HepG2 (cell line): Measurements from ENCODE around the gene KIF6. TPM values are rescaled to one million over a fixed set of nuclear protein-coding genes. Genes with fewer than 3 reads are reported as not detected.

Experiments
- ATAC-seq: fragments of 200-7000 bp; cut with Tn5 transposase; 3 replicates; pipeline ENCODE4 v1.9.1; 2020; ENCODE audit warnings: mild to moderate bottlenecking, moderate library complexity
- BruUV-seq: library from RNA; stranded (reverse); fragments of 400-500 nt; replicated peaks from 2 replicates; lab custom pipeline; 2021; lab: Mats Ljungman, UMichigan
- CTCF ChIA-PET: fragments of 300-600 bp; formaldehyde crosslinking; extraction: SDS; loops from one replicate; lab custom pipeline; 2021; ENCODE audit warnings: low total read pairs, inconsistent platforms, low intra/inter-chr PET ratio; lab: Yijun Ruan, JAX
- POLR2A ChIA-PET: fragments of 350-600 bp; sonication (Branson Sonifier 250); formaldehyde crosslinking; loops from one replicate; lab custom pipeline; 2020; ENCODE audit warnings: antibody characterized with exemption, inconsistent platforms; lab: Yijun Ruan, JAX
- DNase-seq: peaks from one replicate; pipeline ENCODE4 v3.0.0-alpha.2; 2015; ENCODE audit warnings: low spot score
- FAIRE-seq: peaks from 3 replicates; lab custom pipeline; 2011; peaks lifted over from hg19 to GRCh38; lab: Jason Lieb, UNC
- H2AFZ ChIP-seq: one replicate; pipeline ENCODE4 v1.6.1; 2011; ENCODE audit warnings: low read length, inconsistent platforms
- H3K27ac ChIP-seq: fragments of 300-600 bp; 3 replicates; pipeline ENCODE4 v1.8.0; 2011; ENCODE audit warnings: mixed run types, mild to moderate bottlenecking, mixed read lengths, low read length, inconsistent platforms; ENCODE audit not compliant: insufficient read depth; ENCODE audit errors: extremely low read length
- H3K27me3 ChIP-seq, 2 experiments: fragments of 200-600 bp in 1 of 2; 2 replicates in 1 of 2; 3 replicates in 1 of 2; pipeline versions ENCODE4 v1.6.0 to v1.8.0; 2011; ENCODE audit warnings: low read length in 2 of 2, mild to moderate bottlenecking in 2 of 2, moderate library complexity in 2 of 2, inconsistent platforms in 1 of 2; ENCODE audit not compliant: insufficient read depth in 2 of 2, control insufficient read depth in 1 of 2
- H3K36me3 ChIP-seq, 2 experiments: fragments of 200-600 bp in 1 of 2; replicated peaks in 1 of 2; 2 replicates in 1 of 2; 3 replicates in 1 of 2; pipeline versions ENCODE4 v1.5.1 to v1.8.0; 2011; ENCODE audit warnings: low read length in 2 of 2, inconsistent platforms in 1 of 2; ENCODE audit not compliant: insufficient read depth in 2 of 2, control insufficient read depth in 1 of 2
- H3K4me1 ChIP-seq: 2 replicates; pipeline ENCODE4 v1.5.1; 2012; ENCODE audit warnings: low read length, inconsistent platforms; ENCODE audit not compliant: insufficient read depth
- H3K4me2 ChIP-seq: 2 replicates; pipeline ENCODE4 v1.6.0; 2011; ENCODE audit warnings: low read depth, low read length, inconsistent platforms
- H3K4me3 ChIP-seq, 3 experiments: fragments of 200-600 bp in 1 of 3; sonication (generic), shearing (Covaris generic) in 1 of 3; replicated peaks in 1 of 3; 2 replicates each; pipeline ENCODE4 v1.5.1; 2011 to 2016; ENCODE audit warnings: low read length in 3 of 3, inconsistent platforms in 2 of 3, low read depth in 2 of 3, mild to moderate bottlenecking in 2 of 3, control low read depth in 1 of 3, mixed read lengths in 1 of 3; ENCODE audit not compliant: insufficient read depth in 1 of 3
- H3K79me2 ChIP-seq: one replicate; pipeline ENCODE4 v1.6.1; 2011; ENCODE audit warnings: low read length, inconsistent platforms; ENCODE audit not compliant: insufficient read depth
- H3K9ac ChIP-seq: 2 replicates; pipeline ENCODE4 v1.6.0; 2011; ENCODE audit warnings: mild to moderate bottlenecking, low read depth, low read length, inconsistent platforms; ENCODE audit not compliant: insufficient read depth
- H3K9me3 ChIP-seq: 2 replicates; pipeline ENCODE4 v1.5.1; 2012; ENCODE audit warnings: mild to moderate bottlenecking, low read length
- H4K20me1 ChIP-seq: 2 replicates; pipeline ENCODE4 v1.6.0; 2011; ENCODE audit warnings: inconsistent platforms, mild to moderate bottlenecking, low read length, moderate library complexity; ENCODE audit not compliant: insufficient read depth
- NKX3-1 ChIP-seq: sonication (generic); formaldehyde crosslinking; IDR thresholded peaks from 2 replicates; pipeline ENCODE4 v1.5.0; 2020; ENCODE audit warnings: missing genetic modification reagents
- ZBTB7A ChIP-seq: sonication (generic); formaldehyde crosslinking; IDR thresholded peaks from 2 replicates; pipeline ENCODE4 v1.8.0; 2022; ENCODE audit warnings: mild to moderate bottlenecking, missing genetic modification reagents
- ZFP41 ChIP-seq: sonication (generic); formaldehyde crosslinking; IDR thresholded peaks from 2 replicates; pipeline ENCODE4 v1.4.0; 2020; ENCODE audit warnings: mild to moderate bottlenecking, missing genetic modification reagents, borderline replicate concordance
- ZNF225 ChIP-seq: sonication (generic); formaldehyde crosslinking; IDR thresholded peaks from 2 replicates; pipeline ENCODE4 v1.4.0; 2020; ENCODE audit warnings: mild to moderate bottlenecking, missing genetic modification reagents
- ZNF260 ChIP-seq: sonication (generic); formaldehyde crosslinking; IDR thresholded peaks from 2 replicates; pipeline ENCODE4 v1.4.0; 2020; ENCODE audit warnings: missing genetic modification reagents, low read depth, mild to moderate bottlenecking, borderline replicate concordance
- ZNF564 ChIP-seq: sonication (generic); formaldehyde crosslinking; IDR thresholded peaks from 2 replicates; pipeline ENCODE4 v1.8.1; 2023; ENCODE audit warnings: mild to moderate bottlenecking, missing genetic modification reagents
- whole genome bisulfite sequencing: methylation state at CpG from one replicate; pipeline ENCODE4 v1.1.6; 2017; ENCODE audit warnings: low lambda C conversion rate; 5-methylcytosine and 5-hydroxymethylcytosine counted together
- in situ Hi-C: cut with HindIII; loops from 2 replicates; pipeline ENCODE4 v1.10.0; 2017; ENCODE audit warnings: low pct_unique_long_range_greater_than_20kb; ENCODE audit not compliant: extremely low pct_ligation_motif_present
- intact Hi-C: fragments of 100-400 bp; cut with micrococcal nuclease; formaldehyde crosslinking; loops from one replicate; pipeline ENCODE4 v1.10.0; 2022; ENCODE audit not compliant: unreplicated experiment
- polyA plus RNA-seq, 8 experiments: library from polyadenylated mRNA; depleted of rRNA in 3 of 8; stranded (reverse) in 7 of 8; unstranded in 1 of 8; fragments of >200 nt; fragmentation: Illumina TruSeq in 4 of 8; extraction: Trizol in 4 of 8; gene quantifications; 2 replicates each; pipeline versions ENCODE4 v1.2.1 to v1.2.3, GENCODE V29; 2011 to 2016; ENCODE audit warnings: low read depth in 4 of 8, missing spikeins in 1 of 8, mixed read lengths in 1 of 8; ENCODE audit not compliant: insufficient read depth in 1 of 8
- total RNA-seq, 5 experiments: library from RNA; depleted of rRNA; stranded (reverse); fragments of >200 nt; fragmentation: Illumina TruSeq; extraction: Trizol; gene quantifications; 2 replicates each; pipeline ENCODE4 v1.2.3, GENCODE V29; 2016; ENCODE audit warnings: low read depth in 1 of 5
- TF ChIP-seq, protein P1 (sequence below): IDR thresholded peaks from 2 replicates; pipeline ENCODE4 v1.6.1; 2016; ENCODE audit warnings: low read depth, borderline replicate concordance
- TF ChIP-seq, protein P2 (sequence below): sonication (generic); formaldehyde crosslinking; IDR thresholded peaks from 2 replicates; pipeline ENCODE4 v1.5.1; 2020; ENCODE audit warnings: missing genetic modification reagents, mild to moderate bottlenecking, borderline replicate concordance
- TF ChIP-seq, protein P3 (sequence below): sonication (generic); formaldehyde crosslinking; IDR thresholded peaks from 2 replicates; pipeline ENCODE4 v1.4.0; 2020; ENCODE audit warnings: mild to moderate bottlenecking, missing genetic modification reagents

The KIF6 gene
- total and polyA plus RNA-seq, 2 of the 13 experiments (the other 11 are each of a cell fraction or from before 2014, with no cell fraction given): 0.04 to 0.27 TPM

DNA sequence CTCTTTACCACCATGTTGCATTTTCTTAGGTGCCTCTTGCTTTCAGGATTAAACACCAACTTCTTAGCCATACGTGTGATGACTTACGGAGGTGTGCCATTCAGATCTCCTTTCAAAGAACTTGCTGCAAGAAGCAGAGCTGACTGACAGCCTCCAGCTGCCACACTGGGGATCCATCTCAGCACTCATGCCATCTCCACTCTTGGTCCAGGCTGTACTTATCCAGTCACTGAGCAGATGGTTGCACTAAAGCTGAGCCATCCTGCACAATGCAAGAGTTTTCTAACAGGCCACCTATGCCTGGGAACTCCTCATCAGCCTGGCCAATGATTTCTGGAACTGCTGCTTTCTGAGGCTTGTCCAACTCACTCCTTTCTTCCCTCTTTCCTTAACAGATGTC is 31.4 kb upstream of the KIF6 start (continued):
- TF ChIP-seq, protein P1, sequence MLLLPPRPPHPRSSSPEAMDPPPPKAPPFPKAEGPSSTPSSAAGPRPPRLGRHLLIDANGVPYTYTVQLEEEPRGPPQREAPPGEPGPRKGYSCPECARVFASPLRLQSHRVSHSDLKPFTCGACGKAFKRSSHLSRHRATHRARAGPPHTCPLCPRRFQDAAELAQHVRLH (CRISPR knock-in tag): no peak
- TF ChIP-seq, protein P2, sequence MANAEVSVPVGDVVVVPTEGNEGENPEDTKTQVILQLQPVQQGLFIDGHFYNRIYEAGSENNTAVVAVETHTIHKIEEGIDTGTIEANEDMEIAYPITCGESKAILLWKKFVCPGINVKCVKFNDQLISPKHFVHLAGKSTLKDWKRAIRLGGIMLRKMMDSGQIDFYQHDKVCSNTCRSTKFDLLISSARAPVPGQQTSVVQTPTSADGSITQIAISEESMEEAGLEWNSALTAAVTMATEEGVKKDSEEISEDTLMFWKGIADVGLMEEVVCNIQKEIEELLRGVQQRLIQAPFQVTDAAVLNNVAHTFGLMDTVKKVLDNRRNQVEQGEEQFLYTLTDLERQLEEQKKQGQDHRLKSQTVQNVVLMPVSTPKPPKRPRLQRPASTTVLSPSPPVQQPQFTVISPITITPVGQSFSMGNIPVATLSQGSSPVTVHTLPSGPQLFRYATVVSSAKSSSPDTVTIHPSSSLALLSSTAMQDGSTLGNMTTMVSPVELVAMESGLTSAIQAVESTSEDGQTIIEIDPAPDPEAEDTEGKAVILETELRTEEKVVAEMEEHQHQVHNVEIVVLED: no peak
- TF ChIP-seq ZNF564 (CRISPR knock-in tag) (no peak), NKX3-1 (CRISPR knock-in tag) (no peak), ZFP41 (CRISPR knock-in tag) (no peak), ZNF225 (CRISPR knock-in tag) (no peak)
- TF ChIP-seq, protein P3, sequence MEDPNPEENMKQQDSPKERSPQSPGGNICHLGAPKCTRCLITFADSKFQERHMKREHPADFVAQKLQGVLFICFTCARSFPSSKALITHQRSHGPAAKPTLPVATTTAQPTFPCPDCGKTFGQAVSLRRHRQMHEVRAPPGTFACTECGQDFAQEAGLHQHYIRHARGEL (CRISPR knock-in tag): no peak

DNA sequence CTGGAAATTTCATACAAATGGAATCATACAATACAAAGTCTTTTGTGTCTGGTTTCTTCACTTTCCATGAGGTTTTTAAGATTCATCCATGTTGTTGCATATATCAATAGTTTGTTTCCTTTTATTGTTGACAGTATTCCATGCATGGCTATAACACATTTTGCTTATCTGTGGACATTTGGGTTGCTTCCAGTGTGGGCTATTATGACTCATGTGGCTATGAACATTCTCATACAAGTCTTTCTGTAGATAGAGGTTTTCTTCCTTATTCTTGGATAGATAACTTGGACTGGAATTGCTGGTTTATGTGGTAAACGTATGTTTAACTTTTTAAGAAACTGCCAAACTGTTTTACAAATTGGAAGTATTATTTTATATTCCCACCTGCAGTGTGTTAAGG is 30.0 kb upstream of the KIF6 start:
- H3K9ac ChIP-seq: no peak overlapping the region
- no peaks in the 10 kb centered on the region for H3K79me2 ChIP-seq
- CTCF ChIA-PET: no interaction called here
- WGBS: 0% methylated on average over 1 of the region's 1 CpG
- no peaks in the 10 kb centered on the region for H3K9me3 ChIP-seq
- no TSS peak for BruUV-seq
- POLR2A ChIA-PET: no interaction called here
- in situ Hi-C loops: no loop called here
- H2AFZ ChIP-seq: no peak overlapping the region
- H4K20me1 ChIP-seq: no peaks in the 10 kb centered on the region
- H3K27me3 ChIP-seq: no peaks in the 10 kb centered on the region; a peak in 1 of 5 replicates
- DNase-seq (no peak), FAIRE-seq (no peak), ATAC-seq (no peak)
- H3K36me3 ChIP-seq: no peaks in the 10 kb centered on the region
- H3K4me3 ChIP-seq: no peak overlapping the region
- no peak overlapping the region for H3K27ac ChIP-seq
- intact Hi-C loops: no loop called here
- H3K4me2 ChIP-seq: no peak overlapping the region
- H3K4me1 ChIP-seq: no peaks in the 10 kb centered on the region
- TF ChIP-seq ZNF260 (CRISPR knock-in tag) (no peak), ZFP41 (CRISPR knock-in tag) (no peak), ZBTB7A (no peak)
